IMR-90 (cell line): ENCODE results near the gene BAIAP2L1. TPM values are rescaled to one million over a fixed set of nuclear protein-coding genes. Genes with fewer than 3 reads are reported as not detected.

ENCODE experiments used
- ATAC-seq: fragments of 200-7000 bp; cut with Tn5 transposase; 2 replicates; pipeline ENCODE4 v1.9.1; 2020; ENCODE audit warnings: low read depth, mild to moderate bottlenecking, moderate library complexity
- BruUV-seq: library from RNA; stranded (reverse); fragments of 400-500 nt; replicated peaks from 2 replicates; lab custom pipeline; 2021; lab: Mats Ljungman, UMichigan
- CTCF ChIA-PET: fragments of 300-600 bp; formaldehyde crosslinking; extraction: SDS; loops from one replicate; lab custom pipeline; 2021; ENCODE audit warnings: antibody characterized with exemption; lab: Yijun Ruan, JAX
- POLR2A ChIA-PET: fragments of 300-600 bp; sonication (Branson Sonifier 250); formaldehyde crosslinking; loops from one replicate; lab custom pipeline; 2022; ENCODE audit warnings: antibody characterized with exemption; ENCODE audit not compliant: unreplicated experiment; lab: Charles Lee
- DNase-seq: peaks from one replicate; pipeline ENCODE4 v3.0.0; 2013
- H2AFZ ChIP-seq: replicated peaks from 2 replicates; pipeline ENCODE3; 2013; ENCODE audit warnings: low read length, mild to moderate bottlenecking; ENCODE audit not compliant: poor library complexity
- H2AK5ac ChIP-seq: 2 replicates; pipeline ENCODE4 v1.6.1; 2013; ENCODE audit warnings: low read depth, low read length, inconsistent platforms
- H2AK9ac ChIP-seq: replicated peaks from 2 replicates; pipeline ENCODE3; 2013; ENCODE audit warnings: mild to moderate bottlenecking, low read depth, low read length, moderate library complexity; ENCODE audit not compliant: poor library complexity
- H2BK120ac ChIP-seq: 2 replicates; pipeline ENCODE4 v1.6.1; 2013; ENCODE audit warnings: low read depth, low read length, inconsistent platforms
- H2BK15ac ChIP-seq: 3 replicates; pipeline ENCODE4 v1.6.1; 2013; ENCODE audit warnings: low read depth, low read length, inconsistent platforms
- H2BK20ac ChIP-seq: 2 replicates; pipeline ENCODE4 v1.6.1; 2013; ENCODE audit warnings: low read depth, mild to moderate bottlenecking, inconsistent platforms, low read length, moderate library complexity
- H2BK5ac ChIP-seq: 2 replicates; pipeline ENCODE4 v1.6.1; 2013; ENCODE audit warnings: mild to moderate bottlenecking, low read depth, low read length, inconsistent platforms; ENCODE audit not compliant: poor library complexity, severe bottlenecking
- H3K14ac ChIP-seq: replicated peaks from 2 replicates; pipeline ENCODE4 v1.6.1; 2013; ENCODE audit warnings: low read depth, low read length, inconsistent platforms
- H3K18ac ChIP-seq: 2 replicates; pipeline ENCODE4 v1.6.1; 2013; ENCODE audit warnings: low read depth, low read length, control low read depth
- H3K23ac ChIP-seq: 2 replicates; pipeline ENCODE4 v1.6.1; 2013; ENCODE audit warnings: low read depth, low read length, inconsistent platforms
- H3K27ac ChIP-seq: 2 replicates; pipeline ENCODE4 v1.5.1; 2013; ENCODE audit warnings: mild to moderate bottlenecking, control low read depth, low read length; ENCODE audit not compliant: insufficient read depth
- H3K27me3 ChIP-seq: 2 replicates; pipeline ENCODE4 v1.6.1; 2013; ENCODE audit warnings: low read length; ENCODE audit not compliant: control insufficient read depth, insufficient read depth
- H3K36me3 ChIP-seq: 2 replicates; pipeline ENCODE4 v1.6.1; 2013; ENCODE audit warnings: low read length, mixed read lengths; ENCODE audit not compliant: control insufficient read depth, insufficient read depth
- H3K4ac ChIP-seq: 2 replicates; pipeline ENCODE4 v1.6.1; 2013; ENCODE audit warnings: low read depth, low read length, inconsistent platforms
- H3K4me1 ChIP-seq: 2 replicates; pipeline ENCODE4 v1.6.1; 2013; ENCODE audit warnings: low read length, mixed read lengths; ENCODE audit not compliant: control insufficient read depth, insufficient read depth
- H3K4me2 ChIP-seq: 2 replicates; pipeline ENCODE4 v1.6.1; 2013; ENCODE audit warnings: low read depth, mild to moderate bottlenecking, control low read depth, low read length, moderate library complexity
- H3K4me3 ChIP-seq: 2 replicates; pipeline ENCODE4 v1.5.1; 2013; ENCODE audit warnings: low read depth, mild to moderate bottlenecking, control low read depth, low read length, moderate library complexity; ENCODE audit not compliant: insufficient read depth
- H3K56ac ChIP-seq: 2 replicates; pipeline ENCODE4 v1.6.1; 2013; ENCODE audit warnings: low read length, inconsistent platforms; ENCODE audit not compliant: insufficient read depth; ENCODE audit errors: extremely low read depth
- H3K79me1 ChIP-seq, 2 experiments: 2 replicates each; pipeline ENCODE4 v1.6.1; 2013; ENCODE audit warnings: low read length in 2 of 2, inconsistent platforms in 1 of 2, low read depth in 1 of 2
- H3K9ac ChIP-seq: 2 replicates; pipeline ENCODE4 v1.6.1; 2013; ENCODE audit warnings: low read depth, low read length, control low read depth
- H3K9me1 ChIP-seq: 2 replicates; pipeline ENCODE4 v1.6.1; 2013; ENCODE audit warnings: low read length, inconsistent platforms; ENCODE audit not compliant: insufficient read depth
- H3K9me3 ChIP-seq: 2 replicates; pipeline ENCODE4 v1.6.1; 2013; ENCODE audit warnings: low read length; ENCODE audit not compliant: control insufficient read depth, insufficient read depth
- H4K20me1 ChIP-seq: 2 replicates; pipeline ENCODE4 v1.6.1; 2013; ENCODE audit warnings: low read length, inconsistent platforms; ENCODE audit not compliant: insufficient read depth
- H4K5ac ChIP-seq: 2 replicates; pipeline ENCODE4 v1.6.1; 2013; ENCODE audit warnings: mild to moderate bottlenecking, low read depth, low read length, control low read depth
- H4K8ac ChIP-seq, 2 experiments: 2 replicates each; pipeline ENCODE4 v1.6.1; 2013; ENCODE audit warnings: low read depth in 2 of 2, low read length in 2 of 2, control low read depth in 1 of 2, inconsistent platforms in 1 of 2
- H4K91ac ChIP-seq: 2 replicates; pipeline ENCODE4 v1.6.1; 2013; ENCODE audit warnings: low read depth, low read length, inconsistent platforms; ENCODE audit not compliant: insufficient read depth
- CHD1 ChIP-seq: IDR thresholded peaks from 2 replicates; pipeline ENCODE4 v1.6.1; 2012; ENCODE audit warnings: low read depth, low read length, improper control_type of control experiment
- ELK1 ChIP-seq: fragments of 150-350 bp; IDR thresholded peaks from 2 replicates; pipeline ENCODE4 v1.6.1; 2016; ENCODE audit warnings: low read depth, mild to moderate bottlenecking, low read length, moderate library complexity, borderline replicate concordance
- MAFK ChIP-seq: IDR thresholded peaks from 2 replicates; pipeline ENCODE4 v1.6.1; 2012; ENCODE audit warnings: low read depth, low read length, improper control_type of control experiment
- MAZ ChIP-seq: IDR thresholded peaks from 2 replicates; pipeline ENCODE4 v1.6.1; 2012; ENCODE audit warnings: low read depth, mild to moderate bottlenecking, low read length, improper control_type of control experiment, moderate library complexity, borderline replicate concordance
- MXI1 ChIP-seq: IDR thresholded peaks from 2 replicates; pipeline ENCODE4 v1.6.1; 2012; ENCODE audit warnings: low read depth, mild to moderate bottlenecking, low read length, moderate library complexity, borderline replicate concordance
- POLR2A ChIP-seq: IDR thresholded peaks from 2 replicates; pipeline ENCODE4 v1.6.1; 2012; ENCODE audit warnings: mild to moderate bottlenecking, low read depth, low read length
- RCOR1 ChIP-seq: IDR thresholded peaks from 2 replicates; pipeline ENCODE4 v1.6.1; 2012; ENCODE audit warnings: mild to moderate bottlenecking, low read length, improper control_type of control experiment; ENCODE audit not compliant: insufficient replicate concordance
- WGBS, 2 experiments: methylation state at CpG; one replicate each; pipeline versions ENCODE4 v1.1.5 to v1.1.7; 2013; ENCODE audit warnings: missing lambda C conversion rate in 2 of 2; ENCODE audit not compliant: insufficient read length in 1 of 2; ENCODE audit errors: extremely low coverage in 2 of 2; 5-methylcytosine and 5-hydroxymethylcytosine counted together
- dilution Hi-C: fragments of 300-500 bp; cut with HindIII; formaldehyde crosslinking; loops from one replicate; pipeline ENCODE4 v1.14.3; 2018; ENCODE audit warnings: low sequenced_read_pairs; ENCODE audit not compliant: unreplicated experiment
- in situ Hi-C: fragments of 300-500 bp; cut with MboI; formaldehyde crosslinking; loops from 3 replicates; pipeline ENCODE4 v1.14.3; 2019; ENCODE audit warnings: low sequenced_read_pairs, inconsistent platforms, mixed read lengths
- intact Hi-C: fragments of 100-400 bp; cut with micrococcal nuclease; formaldehyde crosslinking; loops from 2 replicates; pipeline ENCODE4 v1.10.0; 2022
- polyA plus RNA-seq, 3 experiments: library from polyadenylated mRNA; depleted of rRNA; stranded (reverse); fragments of >200 nt; gene quantifications; 2 replicates each; pipeline ENCODE4 v1.2.3, GENCODE V29; 2012; ENCODE audit warnings: low replicate concordance in 1 of 3
- total RNA-seq: library from RNA; depleted of rRNA; stranded (reverse); fragments of >200 nt; gene quantifications from 2 replicates; pipeline ENCODE4 v1.2.3, GENCODE V29; 2012

The BAIAP2L1 gene
- total and polyA plus RNA-seq, 2 of the 4 experiments (the other 2 are of a cell fraction), result 2.2 to 6.0 TPM

- no peak overlapping the region for H3K27ac ChIP-seq
- no peak overlapping the region for H2BK5ac ChIP-seq
- no peak overlapping the region for H3K4ac ChIP-seq
- no peak overlapping the region for H3K9ac ChIP-seq
- no peak overlapping the region for H3K56ac ChIP-seq
- H3K9me1 ChIP-seq, result no peaks in the 10 kb centered on the region
- no peak overlapping the region for H3K14ac ChIP-seq
- dilution Hi-C loops (no loop called here), in situ Hi-C loops (no loop called here), intact Hi-C loops (no loop called here)
- ChIA-PET CTCF (no interaction called here), POLR2A (no interaction called here)
- DNase-seq (no peak), ATAC-seq (no peak)
- H3K27me3 ChIP-seq, result no peaks in the 10 kb centered on the region
- H3K23ac ChIP-seq, result no peak overlapping the region
- no peak overlapping the region for H3K4me3 ChIP-seq
- no peak overlapping the region for H2AK9ac ChIP-seq
- H2AFZ ChIP-seq, result no peak overlapping the region
- H3K36me3 ChIP-seq, result no peaks in the 10 kb centered on the region
- no peak overlapping the region for H2BK20ac ChIP-seq
- no TSS peak for BruUV-seq
- TF ChIP-seq POLR2A, result no peak
- TF ChIP-seq MXI1, result no peak
- TF ChIP-seq ELK1, result no peak
- TF ChIP-seq MAFK, result no peak
- TF ChIP-seq RCOR1, result no peak
- TF ChIP-seq MAZ, result no peak
- TF ChIP-seq CHD1, result no peak
- H3K4me1 ChIP-seq, result no peaks in the 10 kb centered on the region
- H4K20me1 ChIP-seq, result no peaks in the 10 kb centered on the region
- H3K79me1 ChIP-seq, result peaks cover 6 to 24% of the 10 kb centered on the region in 2 experiments; a peak in 3 of 4 replicates
- H2AK5ac ChIP-seq, result no peak overlapping the region
- no peak overlapping the region for H4K5ac ChIP-seq
- no peak overlapping the region for H2BK15ac ChIP-seq
- no peaks in the 10 kb centered on the region for H3K9me3 ChIP-seq
- 81% methylated on average over 3 of the region's 9 CpGs; no CpG with 5 or more reads in 1 of the 2 experiments for WGBS, 2 experiments
- H4K8ac ChIP-seq, result no peak overlapping the region
- no peak overlapping the region for H3K18ac ChIP-seq
- H3K4me2 ChIP-seq, result no peak overlapping the region
- no peak overlapping the region for H2BK120ac ChIP-seq
- no peak overlapping the region for H4K91ac ChIP-seq
Observed at GRCh38 chr7:98387544-98388226, 13.2 kb downstream of the BAIAP2L1 start.
